ENCODE data around the gene TBC1D8B. TPM values are rescaled to one million over a fixed set of nuclear protein-coding genes. Genes with fewer than 3 reads are reported as not detected.

TBC1D8B gene
- polyA plus RNA-seq, 1 experiment: 4.5 TPM

GRCh38 chrX:106902684-106903083 is 100.2 kb downstream of the TBC1D8B start:
- TF ChIP-seq, protein P1, sequence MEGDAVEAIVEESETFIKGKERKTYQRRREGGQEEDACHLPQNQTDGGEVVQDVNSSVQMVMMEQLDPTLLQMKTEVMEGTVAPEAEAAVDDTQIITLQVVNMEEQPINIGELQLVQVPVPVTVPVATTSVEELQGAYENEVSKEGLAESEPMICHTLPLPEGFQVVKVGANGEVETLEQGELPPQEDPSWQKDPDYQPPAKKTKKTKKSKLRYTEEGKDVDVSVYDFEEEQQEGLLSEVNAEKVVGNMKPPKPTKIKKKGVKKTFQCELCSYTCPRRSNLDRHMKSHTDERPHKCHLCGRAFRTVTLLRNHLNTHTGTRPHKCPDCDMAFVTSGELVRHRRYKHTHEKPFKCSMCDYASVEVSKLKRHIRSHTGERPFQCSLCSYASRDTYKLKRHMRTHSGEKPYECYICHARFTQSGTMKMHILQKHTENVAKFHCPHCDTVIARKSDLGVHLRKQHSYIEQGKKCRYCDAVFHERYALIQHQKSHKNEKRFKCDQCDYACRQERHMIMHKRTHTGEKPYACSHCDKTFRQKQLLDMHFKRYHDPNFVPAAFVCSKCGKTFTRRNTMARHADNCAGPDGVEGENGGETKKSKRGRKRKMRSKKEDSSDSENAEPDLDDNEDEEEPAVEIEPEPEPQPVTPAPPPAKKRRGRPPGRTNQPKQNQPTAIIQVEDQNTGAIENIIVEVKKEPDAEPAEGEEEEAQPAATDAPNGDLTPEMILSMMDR (IDR thresholded peaks at IDR 0.05; ENCODE audit: insufficient read depth, low read depth, low read length): no peak
- CTCF ChIA-PET: interaction anchor here (1.0 to 3.6 kb wide), 2 partner anchors 8 to 13 kb away, joined by 3 to 13 read pairs; no protein-coding TSS in a partner anchor
- H3K27me3 ChIP-seq (ENCODE audit: control insufficient read depth, insufficient read depth, low read length): no peaks in the 10 kb centered on the region
- POLR2A ChIA-PET: no interaction called here
- no peak overlapping the region for H3K4me3 ChIP-seq (ENCODE audit: low read depth, low read length)
- H3K36me3 ChIP-seq (ENCODE audit: control insufficient read depth, insufficient read depth, low read length): no peaks in the 10 kb centered on the region
- no peak for DNase-seq (ENCODE audit: low read depth)

DNA sequence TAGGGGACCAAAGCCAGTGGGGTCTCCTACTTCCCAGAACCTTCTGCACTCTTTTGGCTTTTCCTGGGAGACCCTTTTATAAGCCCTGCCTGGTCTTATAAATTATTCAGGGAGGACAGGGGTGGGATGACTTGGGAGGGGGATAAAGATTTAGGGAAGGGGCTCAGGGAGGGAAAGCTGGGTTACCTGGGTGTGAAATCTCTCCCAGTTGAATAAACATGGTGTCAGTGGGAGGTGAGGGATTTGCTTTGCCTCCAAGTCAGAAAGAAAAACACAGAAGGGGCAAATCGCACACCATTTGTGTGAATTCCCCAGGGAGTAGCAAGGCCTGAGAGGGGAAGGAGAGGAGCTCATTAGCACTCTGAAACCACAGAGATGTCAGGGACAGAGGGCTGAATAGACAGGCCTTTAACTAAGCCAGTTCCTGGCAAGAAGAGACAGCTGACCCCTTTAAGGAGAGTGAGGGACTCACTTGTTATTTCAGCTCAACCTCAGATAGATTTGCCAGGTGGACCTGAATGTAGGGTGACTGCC is 100.9 kb downstream of the TBC1D8B start, which contains the start of gene RIPPLY1:
Gene RIPPLY1 (minus strand): TSS at position 51 of the 534 bp plus-strand sequence. CDS start 54 bp downstream, outside the sequence.
- DNase-seq (ENCODE audit: low read depth): no peak
- H3K4me3 ChIP-seq (ENCODE audit: low read depth, low read length): no peak within 1 kb of the TSS
- ChIA-PET CTCF (interaction anchor here (1.0 to 3.6 kb wide), 2 partner anchors 9 to 12 kb away, joined by 3 to 13 read pairs; no protein-coding TSS in a partner anchor), POLR2A (no interaction called here)
- no peaks in the 10 kb centered on the region for H3K36me3 ChIP-seq (ENCODE audit: control insufficient read depth, insufficient read depth, low read length)
- TF ChIP-seq, protein P1 (IDR thresholded peaks at IDR 0.05; ENCODE audit: insufficient read depth, low read depth, low read length): no peak
- H3K27me3 ChIP-seq (ENCODE audit: control insufficient read depth, insufficient read depth, low read length): no peaks in the 10 kb centered on the region

GRCh38 chrX:106903856-106904528 is 101.5 kb downstream of the TBC1D8B start:
- CTCF ChIA-PET: interaction anchor here (3.6 kb wide), 1 partner anchor 9 kb away, joined by 13 read pairs; no protein-coding TSS in a partner anchor
- POLR2A ChIA-PET: no interaction called here
- TF ChIP-seq, protein P1 (IDR thresholded peaks at IDR 0.05; ENCODE audit: insufficient read depth, low read depth, low read length): no peak

DNA sequence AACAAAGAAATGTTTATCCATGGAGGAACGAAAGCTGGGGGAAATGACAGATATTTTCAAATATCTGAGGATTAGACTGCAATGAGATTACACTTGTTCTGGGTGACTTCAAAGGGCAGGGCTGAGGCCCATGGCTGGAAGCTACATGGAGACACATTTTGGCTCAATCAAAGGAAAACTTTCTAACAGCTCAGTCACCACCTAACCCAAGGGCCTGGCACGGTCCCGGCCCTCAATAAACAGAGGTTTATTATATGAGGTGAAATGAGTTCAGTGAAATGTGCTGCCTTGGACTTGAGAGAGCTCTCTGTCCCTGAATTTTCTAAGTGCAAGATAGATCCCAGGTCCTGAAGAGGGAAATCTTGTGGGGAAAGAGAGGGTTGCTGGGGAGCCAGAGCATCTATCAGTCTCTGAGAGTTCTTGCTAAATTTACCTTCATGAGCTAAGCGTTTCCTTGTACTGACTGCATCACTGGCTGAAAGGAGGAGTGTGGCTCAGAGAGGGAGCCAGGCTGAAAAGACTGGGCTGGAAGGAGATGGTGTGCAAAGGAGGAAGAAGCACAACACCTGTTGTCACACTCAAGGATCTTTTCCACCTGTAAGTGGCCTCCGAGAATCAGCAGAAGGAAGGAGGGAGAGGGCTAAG is 102.7 kb downstream of the TBC1D8B start:
- TF ChIP-seq, protein P1 (IDR thresholded peaks at IDR 0.05; ENCODE audit: insufficient read depth, low read depth, low read length): no peak
- Histone ChIP-seq H3K4me3 (ENCODE audit: low read depth, low read length) (no peak overlapping the region), H3K27me3 (ENCODE audit: control insufficient read depth, insufficient read depth, low read length) (no peaks in the 10 kb centered on the region), H3K36me3 (ENCODE audit: control insufficient read depth, insufficient read depth, low read length) (no peaks in the 10 kb centered on the region)
- no peak for DNase-seq (ENCODE audit: low read depth)
- ChIA-PET CTCF (interaction anchor here (3.6 kb wide), 1 partner anchor 11 kb away, joined by 13 read pairs; no protein-coding TSS in a partner anchor), POLR2A (no interaction called here)

More at GRCh38 chrX:106903856-106904528, 101.5 kb downstream of the TBC1D8B start:
- Histone ChIP-seq H3K4me3 (ENCODE audit: low read depth, low read length) (no peak overlapping the region), H3K36me3 (ENCODE audit: control insufficient read depth, insufficient read depth, low read length) (no peaks in the 10 kb centered on the region), H3K27me3 (ENCODE audit: control insufficient read depth, insufficient read depth, low read length) (no peaks in the 10 kb centered on the region)
- DNase-seq (ENCODE audit: low read depth): no peak

DNA sequence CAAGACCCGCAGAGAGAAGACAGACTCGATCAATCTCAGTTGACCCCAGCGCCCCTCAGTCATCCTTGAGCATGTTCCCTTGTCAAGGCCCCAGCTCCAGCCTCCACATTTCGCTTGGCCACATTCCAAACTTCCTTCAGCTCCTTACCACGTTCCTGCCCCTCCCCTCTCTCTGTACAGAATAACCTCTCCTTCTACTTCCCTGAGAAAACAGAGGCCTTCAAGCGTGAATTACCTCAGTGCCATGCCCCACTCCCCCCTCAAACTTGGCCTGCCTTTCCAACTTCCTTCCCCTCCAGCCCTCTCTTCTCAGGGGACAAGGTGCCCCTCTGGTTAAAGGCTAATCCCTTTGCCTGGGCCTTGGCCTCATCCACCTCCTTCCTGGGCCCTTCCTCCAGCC is 103.9 kb downstream of the TBC1D8B start:
- TF ChIP-seq, protein P1 (IDR thresholded peaks at IDR 0.05; ENCODE audit: insufficient read depth, low read depth, low read length): no peak
- Histone ChIP-seq H3K27me3 (ENCODE audit: control insufficient read depth, insufficient read depth, low read length) (no peaks in the 10 kb centered on the region), H3K36me3 (ENCODE audit: control insufficient read depth, insufficient read depth, low read length) (no peaks in the 10 kb centered on the region), H3K4me3 (ENCODE audit: low read depth, low read length) (no peak overlapping the region)
- POLR2A ChIA-PET: no interaction called here
- CTCF ChIA-PET: interaction anchor here (0.6 to 3.6 kb wide), 3 partner anchors 12 to 932 kb away, joined by 3 to 13 read pairs (median 3); no protein-coding TSS in a partner anchor
- no peak for DNase-seq (ENCODE audit: low read depth)
